GM18526 (cell line): ENCODE data around the gene PPID.

Experiments
- POLR2A ChIP-seq: IDR thresholded peaks from 3 replicates; pipeline ENCODE4 v1.6.1; 2011; ENCODE audit not compliant: insufficient read length; ENCODE audit errors: extremely low read depth

Gene PPID

DNA sequence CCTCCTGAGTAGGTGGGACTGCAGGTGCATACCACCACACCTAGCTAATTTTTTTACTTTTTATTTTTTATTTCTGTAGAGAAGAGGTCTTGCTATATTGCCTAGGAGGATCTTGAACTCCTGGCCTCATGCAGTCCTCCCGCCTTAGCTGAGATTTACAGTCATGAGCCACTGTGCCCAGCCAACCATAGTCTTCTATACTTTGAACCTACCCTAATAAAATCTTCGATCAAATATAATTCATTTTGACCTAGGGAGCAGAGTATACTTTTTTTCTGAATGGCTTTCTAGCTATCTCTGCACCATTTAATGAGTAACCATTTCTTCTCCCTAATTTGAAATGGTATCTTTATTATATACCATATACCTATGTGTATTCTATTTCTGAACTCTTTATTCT, 44.4 kb downstream of the PPID start:
- no peak for TF ChIP-seq POLR2A

DNA sequence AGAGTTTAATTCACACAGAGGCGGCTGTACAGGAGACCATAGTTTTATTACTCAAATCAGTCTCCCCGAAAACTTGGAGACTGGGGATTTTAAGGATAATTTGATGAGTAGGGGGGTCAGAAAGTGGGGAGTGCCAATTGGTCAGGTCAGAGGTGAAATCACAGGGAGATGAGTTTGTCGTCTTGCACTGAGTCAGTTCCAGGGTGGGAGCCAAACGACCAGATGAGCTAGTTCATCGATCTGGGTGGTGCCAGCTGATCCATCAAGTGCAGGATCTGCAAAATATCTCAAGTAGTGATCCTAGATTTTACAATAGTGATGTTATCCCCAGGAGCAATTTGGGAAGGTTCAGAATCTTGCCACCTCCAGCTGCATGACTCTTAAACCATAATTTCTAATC, 47.1 kb downstream of the PPID start:
- no peak for TF ChIP-seq POLR2A

DNA sequence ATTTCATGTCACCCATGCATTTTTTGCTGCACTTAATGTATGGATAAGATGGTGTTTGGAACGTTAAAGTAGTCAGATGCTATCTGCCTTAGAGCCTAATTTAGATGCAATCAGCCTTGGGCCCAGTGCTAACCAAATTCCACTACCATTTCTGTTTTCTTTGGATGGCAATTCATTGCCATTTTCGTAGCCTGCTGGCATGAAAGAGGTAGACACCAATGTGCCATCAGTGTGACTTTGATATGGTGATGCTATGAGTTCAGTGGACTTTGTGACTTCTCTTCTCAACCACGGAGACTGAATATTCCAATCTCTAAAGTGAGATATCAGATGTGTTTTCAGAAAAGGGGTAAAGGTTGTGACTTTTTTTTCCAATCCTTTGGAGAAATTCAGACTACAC, 49.6 kb downstream of the PPID start:
- no peak for TF ChIP-seq POLR2A

DNA sequence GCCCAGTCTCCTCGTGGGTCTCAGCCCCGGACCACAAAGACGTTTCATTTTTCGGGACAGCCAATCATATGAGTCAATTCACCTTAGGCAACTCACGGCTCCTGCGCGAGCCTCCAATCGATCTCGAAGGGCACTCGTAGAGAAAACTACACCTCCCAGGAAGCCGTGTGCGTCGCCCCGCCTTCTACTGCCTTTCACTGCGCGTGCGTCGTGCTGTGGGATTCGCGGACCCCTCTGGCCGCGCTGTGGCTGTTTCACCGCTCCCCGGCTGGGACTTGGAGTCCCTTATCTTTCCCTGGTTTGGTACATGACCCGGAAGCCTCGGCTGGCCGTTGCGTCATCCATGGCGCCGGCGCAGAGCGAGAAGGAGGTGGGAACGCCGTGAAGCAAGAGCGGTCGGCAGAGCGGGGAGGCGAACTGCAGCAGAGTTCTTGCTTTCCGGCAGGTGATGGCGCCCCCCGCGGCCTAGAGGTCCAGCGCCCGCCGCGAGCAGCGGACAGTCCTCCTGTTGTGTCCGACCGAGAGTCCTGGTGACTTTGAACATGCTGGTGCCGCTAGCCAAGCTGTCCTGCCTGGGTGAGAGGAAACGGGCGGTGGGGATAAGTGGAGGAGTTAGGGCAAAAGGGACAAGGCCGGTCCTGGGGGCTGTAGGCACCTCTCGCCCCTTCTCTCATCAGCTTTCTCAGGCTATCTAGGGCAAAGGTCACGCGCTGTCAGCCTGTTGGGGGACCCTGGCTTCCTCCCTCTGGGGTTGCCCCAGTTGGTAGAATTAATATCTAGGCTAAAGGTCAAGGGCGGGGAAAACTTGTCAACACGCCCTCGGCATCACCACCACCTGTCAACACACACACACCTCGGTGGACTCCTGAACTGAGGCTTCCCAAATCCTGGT, 51.0 kb downstream of the PPID start, which contains the start of gene ETFDH:
TSS of gene ETFDH (plus strand) at position 382 of the 892 bp plus-strand sequence. CDS start at position 543, 161 bp downstream.
- TF ChIP-seq POLR2A = peak; percentile 34

DNA sequence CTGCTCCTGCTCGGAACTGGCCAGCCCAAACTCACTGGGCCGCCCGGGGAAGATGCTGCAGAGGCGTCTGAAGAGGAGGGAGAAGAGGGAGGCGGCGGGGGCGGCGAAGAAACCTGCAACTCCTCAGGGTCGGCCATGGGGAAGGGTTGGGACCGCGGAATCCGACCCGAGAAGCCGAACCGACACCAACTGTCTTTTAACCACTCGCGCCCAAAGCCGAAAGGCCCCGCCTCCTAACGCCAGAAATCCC, 51.6 kb downstream of the PPID start, which contains the start of gene C4orf46:
TSS of gene C4orf46 (minus strand) at position 223 of the 250 bp plus-strand sequence. CDS start at position 137, 86 bp downstream.
- TF ChIP-seq POLR2A = no peak

DNA sequence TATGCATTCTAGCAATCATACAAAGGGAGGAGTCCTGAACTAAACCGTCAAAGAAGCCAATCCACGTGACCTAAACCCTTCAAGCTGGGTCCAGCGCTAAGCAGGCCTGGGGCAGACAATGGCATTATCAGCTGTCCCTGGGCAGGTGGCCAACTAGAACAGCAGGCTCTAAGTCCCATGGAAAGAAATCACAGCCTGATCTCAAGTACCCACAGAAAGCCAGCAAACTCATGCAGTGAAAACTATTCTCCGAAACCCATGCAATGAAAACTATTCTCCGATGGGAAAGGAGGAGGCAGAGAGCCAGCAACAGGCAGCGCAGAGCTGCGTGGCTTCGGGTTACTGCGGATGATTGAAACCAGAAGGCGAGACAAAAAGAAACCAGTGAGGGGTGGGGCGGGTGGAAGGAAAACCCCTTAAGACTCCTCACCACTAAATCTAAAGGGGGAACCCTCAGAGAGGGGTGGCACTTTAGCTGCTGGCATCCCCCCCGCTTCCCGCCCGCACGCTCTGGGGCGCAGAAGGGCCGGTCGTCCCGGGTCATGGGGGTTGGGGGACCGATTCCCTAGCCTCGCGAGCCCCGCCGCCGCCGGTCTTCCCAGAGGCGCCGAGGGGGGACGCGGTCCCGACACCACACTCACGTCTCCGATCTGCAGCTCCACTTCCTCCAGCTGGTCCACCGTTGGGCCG, 52.1 kb downstream of the PPID start:
- TF ChIP-seq POLR2A = peak; percentile 33

DNA sequence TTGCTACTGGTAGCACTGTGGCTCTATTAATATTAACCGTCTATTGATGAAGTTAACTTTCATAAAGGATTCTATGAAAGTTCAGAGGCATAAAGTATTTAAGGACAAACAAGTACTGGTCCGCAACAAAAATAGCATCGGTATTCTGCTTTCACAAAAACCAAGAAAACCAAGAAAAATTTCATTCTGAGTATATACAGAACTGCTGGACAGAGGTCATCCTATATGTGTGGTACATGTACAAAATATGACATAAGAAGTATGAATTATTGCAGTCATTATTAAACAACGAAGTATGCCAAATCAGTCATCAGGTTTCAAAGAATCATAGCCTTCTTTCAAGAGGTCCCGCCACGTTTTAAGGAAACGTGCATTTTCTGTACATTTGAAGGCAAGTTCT, 53.9 kb downstream of the PPID start:
- no peak for TF ChIP-seq POLR2A

DNA sequence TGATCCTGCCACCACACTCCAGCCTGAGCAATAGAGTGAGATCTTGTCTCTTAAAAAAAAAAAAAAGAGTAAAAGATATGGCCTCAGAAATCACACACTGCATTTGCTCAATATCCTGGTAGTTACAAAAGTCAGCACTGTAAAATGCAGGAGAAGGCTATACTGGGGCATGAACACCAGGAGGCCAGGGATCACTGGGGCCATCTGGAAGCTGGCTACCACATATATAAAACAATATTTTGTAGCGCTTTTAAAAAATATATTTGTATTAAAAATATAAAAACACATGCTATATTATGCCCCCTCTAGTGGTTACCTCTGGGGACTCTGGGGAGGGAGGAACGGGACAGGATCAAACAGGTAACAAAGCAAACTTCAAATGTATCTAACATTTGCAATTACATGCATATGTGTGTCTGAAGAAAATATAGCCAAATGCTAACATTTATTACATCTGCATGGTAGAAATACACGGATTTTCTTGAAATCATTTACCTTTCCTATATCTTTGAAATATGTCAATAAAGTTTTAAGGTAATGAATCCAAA, 55.5 kb downstream of the PPID start:
- TF ChIP-seq POLR2A = no peak

DNA sequence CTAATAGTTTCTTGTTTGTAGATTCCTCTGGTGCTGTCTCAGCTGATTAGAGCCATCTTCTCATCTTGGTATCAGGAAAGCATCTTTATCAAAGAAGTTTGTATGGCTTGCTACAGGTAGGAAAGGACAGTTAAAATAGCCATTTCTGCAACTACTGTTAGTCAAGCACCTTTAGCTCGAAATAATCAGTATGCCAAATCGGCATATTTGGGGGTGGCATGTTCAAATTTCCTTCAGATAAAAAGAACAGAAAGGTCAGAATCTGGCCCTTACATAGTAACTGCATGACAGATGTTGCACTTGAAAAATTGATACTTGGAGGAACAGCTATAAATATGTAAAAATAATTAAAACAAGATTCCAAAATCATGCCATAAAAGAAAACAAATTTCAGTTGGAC, 56.3 kb downstream of the PPID start:
- no peak for TF ChIP-seq POLR2A

DNA sequence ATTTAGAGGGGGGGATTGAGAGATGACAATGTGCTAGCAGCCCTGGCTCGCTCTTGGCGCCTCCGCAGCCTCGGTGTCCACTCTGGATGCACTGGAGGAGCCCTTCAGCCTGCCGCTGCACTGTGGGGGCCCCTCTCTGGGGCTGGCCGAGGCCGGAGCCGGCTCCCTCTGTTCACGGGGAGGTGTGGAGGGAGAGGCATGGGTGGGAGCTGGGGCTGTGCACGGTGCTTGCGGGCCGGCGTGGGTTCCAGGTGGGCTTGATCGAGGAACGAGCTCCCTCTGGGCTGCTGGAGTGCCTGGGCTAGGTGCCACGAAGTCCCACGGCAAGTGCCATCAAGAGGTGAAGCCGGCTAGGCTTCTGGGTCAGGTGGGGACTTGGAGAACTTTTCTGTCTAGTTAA, 58.4 kb downstream of the PPID start:
- TF ChIP-seq POLR2A = no peak
